Embryonic facial prominence (tissue), 1 donor: ENCODE results near the gene PIGC.
A peak's percentile ranks its signal among the peaks of the same experiment; 100 is the strongest.
"Not testable (repeated sequence)": the region's sequence is repeated elsewhere in the genome, so short reads cannot be mapped to it uniquely, and the experiment has no call there.

Experiments used
- DNase-seq: peaks from one replicate; pipeline ENCODE4 v3.0.0-alpha.2; 2016; ENCODE audit errors: extremely low spot score

The PIGC gene

GRCh38 chr1:172466795-172467407 lies 23.0 kb upstream of the PIGC start:
- DNase-seq, result no peak

- no peak for DNase-seq
Observed at GRCh38 chr1:172465617-172466016, 21.7 kb upstream of the PIGC start.

GRCh38 chr1:172460887-172461315 lies 17.0 kb upstream of the PIGC start:
- peak; percentile 36 for DNase-seq

- DNase-seq, result no peak
Observed at GRCh38 chr1:172460177-172460576, 16.3 kb upstream of the PIGC start.

- DNase-seq, result no peak
Observed at GRCh38 chr1:172457479-172458130, 13.7 kb upstream of the PIGC start.

- no peak for DNase-seq
Observed at GRCh38 chr1:172456344-172456769, 12.5 kb upstream of the PIGC start.

- DNase-seq, result no peak
Observed at GRCh38 chr1:172455451-172455850, 11.6 kb upstream of the PIGC start.

GRCh38 chr1:172453607-172454006 lies 9.7 kb upstream of the PIGC start:
- no peak for DNase-seq

GRCh38 chr1:172453153-172453545 lies 9.3 kb upstream of the PIGC start:
- no peak for DNase-seq

GRCh38 chr1:172452536-172453152 lies 8.8 kb upstream of the PIGC start:
- DNase-seq, result no peak

GRCh38 chr1:172451002-172451443 lies 7.2 kb upstream of the PIGC start:
- DNase-seq, result no peak

- no peak for DNase-seq
Observed at GRCh38 chr1:172450524-172450885, 6.6 kb upstream of the PIGC start.

- no peak for DNase-seq
Observed at GRCh38 chr1:172449585-172450523, 6.0 kb upstream of the PIGC start.

- DNase-seq, result no peak
Observed at GRCh38 chr1:172448995-172449584, 5.2 kb upstream of the PIGC start.

GRCh38 chr1:172447641-172448040 lies 3.8 kb upstream of the PIGC start:
- no peak for DNase-seq

GRCh38 chr1:172446547-172446946 lies 2.7 kb upstream of the PIGC start:
- DNase-seq, result no peak

- no peak for DNase-seq
Observed at GRCh38 chr1:172442843-172443565, 865 bp downstream of the PIGC start.

GRCh38 chr1:172442404-172442803 lies 1.5 kb downstream of the PIGC start:
- no peak for DNase-seq

GRCh38 chr1:172437183-172437582 lies 6.7 kb downstream of the PIGC start:
- DNase-seq, result not testable (repeated sequence)

GRCh38 chr1:172431721-172432192 lies 12.1 kb downstream of the PIGC start:
- DNase-seq, result no peak

GRCh38 chr1:172431204-172431603 lies 12.7 kb downstream of the PIGC start:
- DNase-seq, result no peak
